Thyroid gland (tissue), 4 donors: Measurements from ENCODE around the gene CARF. TPM values are rescaled to one million over a fixed set of nuclear protein-coding genes. Genes with fewer than 3 reads are reported as not detected.
A peak's percentile ranks its signal among the peaks of the same experiment; 100 is the strongest.

Experiments used
- DNase-seq, 2 donors: peaks; one replicate each; pipeline ENCODE4 v3.0.0-alpha.2; 2019
- H3K27ac ChIP-seq, 3 donors: fragments of 200-600 bp; sonication (generic); 1 replicate in 2 of 3; 2 replicates in 1 of 3; pipeline ENCODE4 v1.5.1; 2016 to 2019; ENCODE audit warnings: mild to moderate bottlenecking in 1 of 3, moderate library complexity in 1 of 3
- H3K27me3 ChIP-seq: fragments of 200-600 bp; sonication (generic); one replicate; pipeline ENCODE4 v1.5.1; 2019
- H3K36me3 ChIP-seq, 2 donors: fragments of 200-600 bp; sonication (generic); one replicate each; pipeline ENCODE4 v1.5.1; 2016 to 2019
- H3K4me1 ChIP-seq, 2 donors: fragments of 200-600 bp; sonication (generic); one replicate each; pipeline ENCODE4 v1.5.1; 2017 to 2019
- H3K4me3 ChIP-seq, 3 donors: fragments of 200-600 bp; sonication (generic); replicated peaks in 1 of 3; 1 replicate in 2 of 3; 2 replicates in 1 of 3; pipeline ENCODE4 v1.5.1; 2016; ENCODE audit warnings: mild to moderate bottlenecking in 1 of 3
- H3K9me3 ChIP-seq: fragments of 200-600 bp; sonication (generic); one replicate; pipeline ENCODE4 v1.5.1; 2017
- POLR2A ChIP-seq, 2 donors: fragments of 450-650 bp; IDR thresholded peaks; one replicate each; pipeline ENCODE4 v1.6.1; 2017; ENCODE audit warnings: antibody characterized with exemption in 2 of 2, mild to moderate bottlenecking in 2 of 2, moderate library complexity in 1 of 2
- WGBS, 2 donors: methylation state at CpG; one replicate each; pipeline ENCODE4 v1.1.5; 2017; 5-methylcytosine and 5-hydroxymethylcytosine counted together
- intact Hi-C: fragments of 100-400 bp; cut with DNase I; formaldehyde crosslinking; loops from one replicate; pipeline ENCODE4 v1.15.1; 2023
- total RNA-seq, 4 donors: library from RNA; depleted of rRNA; stranded (reverse); fragments of >200 nt; gene quantifications; one replicate each; pipeline ENCODE4 v1.2.3, GENCODE V29; 2016
- TF ChIP-seq, protein P1 (sequence below), 6 experiments: fragments of 200-600 bp in 3 of 6; fragments of 450-650 bp in 3 of 6; sonication (generic) in 3 of 6; IDR thresholded peaks; one replicate each; pipeline ENCODE4 v1.5.1; 2016 to 2019; ENCODE audit warnings: antibody characterized with exemption in 6 of 6, mild to moderate bottlenecking in 2 of 6, inconsistent platforms in 1 of 6, moderate library complexity in 1 of 6

The CARF gene
- total RNA-seq, 4 donors from 2014 or later: 24.7 to 56.3 (median 36.4) TPM

DNA sequence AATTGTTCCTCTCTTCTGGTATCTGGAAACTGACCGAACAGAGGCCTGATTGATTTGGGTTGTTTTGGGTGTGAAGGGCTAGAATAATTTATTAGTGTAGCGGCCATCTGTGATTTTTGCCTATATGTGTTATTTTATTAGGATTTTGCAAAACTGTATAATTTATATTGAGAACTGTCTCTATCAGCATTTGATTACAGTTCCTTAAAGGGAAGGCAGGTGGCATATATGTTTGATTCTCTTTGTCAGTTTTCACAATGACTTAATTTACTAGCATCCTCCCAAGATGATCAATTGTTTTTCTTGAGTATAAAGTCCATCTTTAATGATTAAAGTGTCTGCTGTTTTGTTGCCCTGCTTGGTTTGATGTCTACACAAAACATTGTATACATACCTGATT lies 107.1 kb downstream of the CARF start:
- WGBS, 2 donors: 83 to 88% methylated on average over 2 of the region's 2 CpGs

DNA sequence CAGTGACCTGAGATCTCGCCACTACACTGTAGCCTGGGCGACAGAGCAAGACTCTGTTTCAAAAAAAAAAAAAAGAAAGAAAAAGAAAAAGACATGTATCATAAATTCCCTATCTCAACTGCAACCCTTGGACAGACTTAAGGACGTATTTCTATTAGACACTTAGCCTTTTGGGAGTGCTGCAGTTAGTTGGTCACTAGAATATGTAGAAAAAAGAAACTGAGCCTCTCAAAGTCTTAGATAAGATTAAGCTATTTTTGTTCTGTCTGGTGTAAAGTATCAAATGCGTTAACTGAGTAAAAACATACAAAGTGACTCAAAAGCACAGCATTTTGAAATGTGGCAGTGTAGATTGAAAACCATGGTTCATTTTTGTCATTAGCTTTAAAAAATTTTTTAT lies 109.9 kb downstream of the CARF start:
- intact Hi-C loops: no loop called here
- WGBS, 2 donors: 79 to 86% methylated on average over 4 of the region's 4 CpGs
- no peak overlapping the region for H3K4me3 ChIP-seq
- peak overlapping the region; percentile 22 to 42 (median 25) for H3K27ac ChIP-seq
- TF ChIP-seq, protein P1, sequence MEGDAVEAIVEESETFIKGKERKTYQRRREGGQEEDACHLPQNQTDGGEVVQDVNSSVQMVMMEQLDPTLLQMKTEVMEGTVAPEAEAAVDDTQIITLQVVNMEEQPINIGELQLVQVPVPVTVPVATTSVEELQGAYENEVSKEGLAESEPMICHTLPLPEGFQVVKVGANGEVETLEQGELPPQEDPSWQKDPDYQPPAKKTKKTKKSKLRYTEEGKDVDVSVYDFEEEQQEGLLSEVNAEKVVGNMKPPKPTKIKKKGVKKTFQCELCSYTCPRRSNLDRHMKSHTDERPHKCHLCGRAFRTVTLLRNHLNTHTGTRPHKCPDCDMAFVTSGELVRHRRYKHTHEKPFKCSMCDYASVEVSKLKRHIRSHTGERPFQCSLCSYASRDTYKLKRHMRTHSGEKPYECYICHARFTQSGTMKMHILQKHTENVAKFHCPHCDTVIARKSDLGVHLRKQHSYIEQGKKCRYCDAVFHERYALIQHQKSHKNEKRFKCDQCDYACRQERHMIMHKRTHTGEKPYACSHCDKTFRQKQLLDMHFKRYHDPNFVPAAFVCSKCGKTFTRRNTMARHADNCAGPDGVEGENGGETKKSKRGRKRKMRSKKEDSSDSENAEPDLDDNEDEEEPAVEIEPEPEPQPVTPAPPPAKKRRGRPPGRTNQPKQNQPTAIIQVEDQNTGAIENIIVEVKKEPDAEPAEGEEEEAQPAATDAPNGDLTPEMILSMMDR (IDR thresholded peaks at IDR 0.05): no peak
- no peak for TF ChIP-seq POLR2A (IDR thresholded peaks at IDR 0.05)
- H3K36me3 ChIP-seq: peaks cover 0 to 3% of the 10 kb centered on the region in 2 donors
- DNase-seq: no peak
- H3K4me1 ChIP-seq: peaks cover 10 to 32% of the 10 kb centered on the region in 2 donors
- no peaks in the 10 kb centered on the region for H3K27me3 ChIP-seq
- no peaks in the 10 kb centered on the region for H3K9me3 ChIP-seq

More for the DNA sequence above, 107.1 kb downstream of the CARF start:
- DNase-seq: no peak
- intact Hi-C loops: loop anchor here (10.0 kb wide), 1 partner anchor 644 kb away; the partner anchor contains the start of gene BMPR2
- Histone ChIP-seq H3K4me1 (peaks cover 12 to 38% of the 10 kb centered on the region in 2 donors), H3K27me3 (no peaks in the 10 kb centered on the region), H3K36me3 (no peaks in the 10 kb centered on the region), H3K27ac (peak overlapping the region in 1 of 3 donors; percentile 95), H3K9me3 (no peaks in the 10 kb centered on the region), H3K4me3 (no peak overlapping the region)
- TF ChIP-seq, protein P1 (IDR thresholded peaks at IDR 0.05): no peak
- TF ChIP-seq POLR2A (IDR thresholded peaks at IDR 0.05): no peak

- DNase-seq: no peak
- Histone ChIP-seq H3K27me3 (no peaks in the 10 kb centered on the region), H3K27ac (peak overlapping the region; percentile 23 to 42 (median 32)), H3K36me3 (peaks cover 0 to 3% of the 10 kb centered on the region in 2 donors), H3K4me3 (no peak overlapping the region), H3K9me3 (no peaks in the 10 kb centered on the region), H3K4me1 (peaks cover 10 to 25% of the 10 kb centered on the region in 2 donors)
- WGBS, 2 donors: 68 to 74% methylated on average over 1 of the region's 1 CpG
- TF ChIP-seq, protein P1 (IDR thresholded peaks at IDR 0.05): no peak
- no peak for TF ChIP-seq POLR2A (IDR thresholded peaks at IDR 0.05)
- intact Hi-C loops: no loop called here
Measured at GRCh38 chr2:203022751-203023150, 110.7 kb downstream of the CARF start.

DNA sequence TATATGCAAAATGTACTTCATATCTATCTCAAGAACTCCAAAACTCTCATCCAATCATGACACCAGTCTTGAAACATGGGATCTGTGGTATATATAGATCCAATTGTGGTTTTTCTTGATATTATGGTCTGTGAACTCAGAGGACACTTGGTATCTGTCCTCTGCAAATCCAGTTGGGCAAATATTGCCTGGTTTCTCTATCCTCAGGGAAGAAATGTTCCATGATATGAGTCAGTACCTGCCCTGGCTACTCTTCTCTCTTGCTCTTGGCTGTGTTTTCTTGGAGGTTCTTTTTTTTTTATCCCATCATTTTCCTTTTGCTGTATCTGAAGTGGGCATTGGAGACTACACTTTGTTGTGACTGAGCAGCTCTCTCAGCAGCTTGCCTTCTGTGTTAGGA lies 113.5 kb downstream of the CARF start:
- DNase-seq: no peak
- Histone ChIP-seq H3K9me3 (no peaks in the 10 kb centered on the region), H3K27me3 (no peaks in the 10 kb centered on the region), H3K36me3 (peaks cover 0 to 3% of the 10 kb centered on the region in 2 donors), H3K4me1 (peaks cover 8 to 11% of the 10 kb centered on the region in 2 donors), H3K4me3 (no peak overlapping the region), H3K27ac (no peak overlapping the region)
- intact Hi-C loops: no loop called here
- TF ChIP-seq, protein P1 (IDR thresholded peaks at IDR 0.05): no peak
- no peak for TF ChIP-seq POLR2A (IDR thresholded peaks at IDR 0.05)

- no peaks in the 10 kb centered on the region for H3K9me3 ChIP-seq
- peaks cover 0 to 9% of the 10 kb centered on the region in 2 donors for H3K4me1 ChIP-seq
- TF ChIP-seq, protein P1 (IDR thresholded peaks at IDR 0.05): no peak
- no peak for TF ChIP-seq POLR2A (IDR thresholded peaks at IDR 0.05)
- H3K27me3 ChIP-seq: no peaks in the 10 kb centered on the region
- H3K36me3 ChIP-seq: peaks cover 0 to 3% of the 10 kb centered on the region in 2 donors
- 90 to 93% methylated on average over 2 of the region's 2 CpGs for WGBS, 2 donors
- intact Hi-C loops: no loop called here
- no peak overlapping the region for H3K27ac ChIP-seq
- no peak overlapping the region for H3K4me3 ChIP-seq
- no peak for DNase-seq
Measured at GRCh38 chr2:203030545-203030944, 118.5 kb downstream of the CARF start.
